Measurements from ENCODE around the gene IQSEC1.

- no peak for TF ChIP-seq GATA2 (IDR thresholded peaks at IDR 0.05; ENCODE audit: low read depth, low read length)
- TF ChIP-seq GATA3 (IDR thresholded peaks at IDR 0.05; ENCODE audit: low read depth, low read length): no peak
Measured at GRCh38 chr3:12955651-12956315, 117.4 kb downstream of the IQSEC1 start.
